Endothelial cell of umbilical vein (primary cell): ENCODE measurements around the gene NUDT3. TPM values are rescaled to one million over a fixed set of nuclear protein-coding genes. Genes with fewer than 3 reads are reported as not detected.

ENCODE experiments used
- BruUV-seq: library from RNA; stranded (reverse); fragments of 400-500 nt; replicated peaks from 2 replicates; lab custom pipeline; 2021; lab: Mats Ljungman, UMichigan
- CTCF ChIA-PET: fragments of 300-600, 350-600 bp; sonication (Branson Sonifier 250); formaldehyde crosslinking; loops from one replicate; lab custom pipeline; 2021; ENCODE audit warnings: antibody characterized with exemption, inconsistent platforms; lab: Charles Lee
- POLR2A ChIA-PET: fragments of 300-600, 350-600 bp; sonication (Branson Sonifier 250); formaldehyde crosslinking; loops from one replicate; lab custom pipeline; 2021; ENCODE audit warnings: antibody characterized with exemption, inconsistent platforms; lab: Charles Lee
- DNase-seq: peaks from one replicate; pipeline ENCODE4 v3.0.0-alpha.2; 2011; ENCODE audit warnings: low read depth, low spot score
- FAIRE-seq: peaks from 2 replicates; lab custom pipeline; 2011; peaks lifted over from hg19 to GRCh38; lab: Jason Lieb, UNC
- H2AFZ ChIP-seq: 2 replicates; pipeline ENCODE4 v1.6.0; 2012; ENCODE audit warnings: low read depth, low read length, control low read depth, inconsistent platforms
- H3K27ac ChIP-seq: 2 replicates; pipeline ENCODE4 v1.5.1; 2011; ENCODE audit warnings: low read depth, mild to moderate bottlenecking, control low read depth, low read length, moderate library complexity; ENCODE audit not compliant: insufficient read depth
- H3K27me3 ChIP-seq, 2 experiments: 2 replicates each; pipeline versions ENCODE4 v1.6.0 to v1.6.1; 2011; ENCODE audit warnings: low read length in 2 of 2, mixed read lengths in 1 of 2; ENCODE audit not compliant: control insufficient read depth in 2 of 2, insufficient read depth in 2 of 2
- H3K36me3 ChIP-seq, 2 experiments: 2 replicates in 1 of 2; 3 replicates in 1 of 2; pipeline ENCODE4 v1.5.1; 2011; ENCODE audit warnings: low read length in 2 of 2, mild to moderate bottlenecking in 1 of 2, moderate library complexity in 1 of 2; ENCODE audit not compliant: control insufficient read depth in 2 of 2, insufficient read depth in 2 of 2; ENCODE audit errors: extremely low read depth in 1 of 2
- H3K4me1 ChIP-seq: 3 replicates; pipeline ENCODE4 v1.5.1; 2011; ENCODE audit warnings: mild to moderate bottlenecking, low read length; ENCODE audit not compliant: control insufficient read depth, insufficient read depth; ENCODE audit errors: extremely low read depth
- H3K4me2 ChIP-seq: 2 replicates; pipeline ENCODE4 v1.6.1; 2011; ENCODE audit warnings: low read length, control low read depth, mixed read lengths; ENCODE audit not compliant: insufficient read depth
- H3K4me3 ChIP-seq, 3 experiments: fragments of 200-600 bp in 1 of 3; sonication (generic), shearing (Covaris generic) in 1 of 3; replicated peaks in 1 of 3; 2 replicates each; pipeline ENCODE4 v1.5.1; 2011 to 2016; ENCODE audit warnings: control low read depth in 3 of 3, low read length in 3 of 3, mild to moderate bottlenecking in 2 of 3, inconsistent platforms in 1 of 3, low read depth in 1 of 3, moderate library complexity in 1 of 3; ENCODE audit not compliant: insufficient read depth in 1 of 3
- H3K79me2 ChIP-seq: 2 replicates; pipeline ENCODE4 v1.6.0; 2012; ENCODE audit warnings: low read length, inconsistent platforms; ENCODE audit not compliant: control insufficient read depth, insufficient read depth
- H3K9ac ChIP-seq: replicated peaks from 2 replicates; pipeline ENCODE3; 2011; ENCODE audit warnings: low read length, control low read depth; ENCODE audit not compliant: insufficient read depth; ENCODE audit errors: extremely low read depth
- H3K9me1 ChIP-seq: replicated peaks from 3 replicates; pipeline ENCODE4 v1.6.0; 2011; ENCODE audit warnings: mild to moderate bottlenecking, low read length; ENCODE audit not compliant: control insufficient read depth, insufficient read depth; ENCODE audit errors: extremely low read depth
- H3K9me3 ChIP-seq: replicated peaks from 2 replicates; pipeline ENCODE4 v1.5.1; 2012; ENCODE audit warnings: low read length, inconsistent platforms; ENCODE audit not compliant: control insufficient read depth, insufficient read depth
- H4K20me1 ChIP-seq: replicated peaks from 2 replicates; pipeline ENCODE3; 2011; ENCODE audit warnings: mild to moderate bottlenecking, low read length; ENCODE audit not compliant: control insufficient read depth, insufficient read depth; ENCODE audit errors: extremely low read depth
- EZH2 ChIP-seq: IDR thresholded peaks from 2 replicates; pipeline ENCODE4 v1.6.1; 2012; ENCODE audit warnings: borderline replicate concordance, low read depth, mild to moderate bottlenecking, moderate library complexity, low read length, inconsistent platforms; ENCODE audit not compliant: severe bottlenecking
- FOS ChIP-seq: IDR thresholded peaks from 2 replicates; pipeline ENCODE4 v1.6.1; 2011; ENCODE audit warnings: mild to moderate bottlenecking, low read length, moderate library complexity, borderline replicate concordance; ENCODE audit not compliant: insufficient read depth
- GATA2 ChIP-seq: IDR thresholded peaks from 2 replicates; pipeline ENCODE4 v1.7.0; 2011; ENCODE audit warnings: low read depth, mild to moderate bottlenecking, moderate library complexity, mixed read lengths, low read length; ENCODE audit not compliant: insufficient read length, insufficient read depth
- JUN ChIP-seq: IDR thresholded peaks from 2 replicates; pipeline ENCODE4 v1.6.1; 2011; ENCODE audit warnings: borderline replicate concordance, low read depth; ENCODE audit not compliant: insufficient read length, insufficient read depth
- MYC ChIP-seq: IDR thresholded peaks from one replicate; pipeline ENCODE4 v1.6.1; 2011; ENCODE audit warnings: mild to moderate bottlenecking, low read depth, low read length
- POLR2A ChIP-seq: IDR thresholded peaks from 2 replicates; pipeline ENCODE4 v1.6.1; 2012; ENCODE audit warnings: low read depth, mild to moderate bottlenecking, control low read depth, low read length
- POLR2AphosphoS5 ChIP-seq: IDR thresholded peaks from 2 replicates; pipeline ENCODE4 v1.6.1; 2012; ENCODE audit warnings: low read depth, mild to moderate bottlenecking, control low read depth, low read length, moderate library complexity; ENCODE audit not compliant: insufficient read depth
- dilution Hi-C: fragments of 300-500 bp; cut with MboI; formaldehyde crosslinking; loops from one replicate; pipeline ENCODE4 v1.15.0; 2019; ENCODE audit warnings: low sequenced_read_pairs; ENCODE audit not compliant: extremely low pct_ligation_motif_present
- intact Hi-C: fragments of 100-400 bp; cut with micrococcal nuclease; formaldehyde crosslinking; loops from one replicate; pipeline ENCODE4 v1.10.0; 2022
- polyA plus RNA-seq, 4 experiments: library from polyadenylated mRNA; depleted of rRNA in 3 of 4; stranded (reverse) in 3 of 4; unstranded in 1 of 4; fragments of >200 nt; gene quantifications; 2 replicates each; pipeline versions ENCODE4 v1.2.1 to v1.2.3, GENCODE V29; 2011 to 2012; ENCODE audit warnings: missing spikeins in 1 of 4
- total RNA-seq: library from RNA; stranded (reverse); gene quantifications from 2 replicates; pipeline ENCODE4 v1.2.3, GENCODE V29; 2021
- TF ChIP-seq, protein P1 (sequence below), 2 donors: IDR thresholded peaks; 1 replicate in 1 of 2; 2 replicates in 1 of 2; pipeline ENCODE4 v1.5.1; 2011; ENCODE audit warnings: low read length in 2 of 2, mild to moderate bottlenecking in 2 of 2, moderate library complexity in 2 of 2, control low read depth in 1 of 2, inconsistent platforms in 1 of 2, low read depth in 1 of 2; ENCODE audit not compliant: insufficient read depth in 1 of 2; ENCODE audit errors: extremely low read depth in 1 of 2
- TF ChIP-seq, protein P2 (sequence below): IDR thresholded peaks from 2 replicates; pipeline ENCODE4 v1.6.1; 2011; ENCODE audit not compliant: insufficient read depth, insufficient read length

The NUDT3 gene
- total and polyA plus RNA-seq, 2 donors (not counting 3 experiments of a cell fraction or from before 2014, with no cell fraction given), result 11.9 to 30.9 TPM

DNA sequence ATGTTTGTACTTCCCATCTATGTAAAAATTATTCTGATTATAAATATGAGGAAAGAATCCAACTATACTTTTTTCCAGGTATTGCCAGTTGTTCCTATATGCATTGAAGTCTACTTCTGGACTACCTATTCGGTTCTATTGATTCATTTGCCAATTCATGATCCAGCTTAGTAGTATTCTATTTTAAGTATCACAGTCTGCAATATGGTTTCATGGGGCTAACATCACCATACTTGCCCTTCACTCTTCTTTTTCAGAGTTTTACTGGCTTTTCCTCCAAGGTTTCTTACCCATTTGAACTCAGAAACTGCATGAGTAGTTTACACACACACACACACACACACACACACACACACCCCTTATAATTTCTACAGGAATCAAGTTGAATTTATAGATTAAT, 34.5 kb downstream of the NUDT3 start:
- CTCF ChIA-PET, result interaction anchor here (1.6 kb wide), 1 partner anchor 57 kb away, joined by 4 read pairs; no protein-coding TSS in a partner anchor
- peaks cover 8% of the 10 kb centered on the region for H3K4me1 ChIP-seq
- TF ChIP-seq JUN (no peak), POLR2AphosphoS5 (no peak), FOS (no peak), EZH2 (no peak), POLR2A (no peak), GATA2 (no peak), MYC (no peak)
- TF ChIP-seq, protein P1, sequence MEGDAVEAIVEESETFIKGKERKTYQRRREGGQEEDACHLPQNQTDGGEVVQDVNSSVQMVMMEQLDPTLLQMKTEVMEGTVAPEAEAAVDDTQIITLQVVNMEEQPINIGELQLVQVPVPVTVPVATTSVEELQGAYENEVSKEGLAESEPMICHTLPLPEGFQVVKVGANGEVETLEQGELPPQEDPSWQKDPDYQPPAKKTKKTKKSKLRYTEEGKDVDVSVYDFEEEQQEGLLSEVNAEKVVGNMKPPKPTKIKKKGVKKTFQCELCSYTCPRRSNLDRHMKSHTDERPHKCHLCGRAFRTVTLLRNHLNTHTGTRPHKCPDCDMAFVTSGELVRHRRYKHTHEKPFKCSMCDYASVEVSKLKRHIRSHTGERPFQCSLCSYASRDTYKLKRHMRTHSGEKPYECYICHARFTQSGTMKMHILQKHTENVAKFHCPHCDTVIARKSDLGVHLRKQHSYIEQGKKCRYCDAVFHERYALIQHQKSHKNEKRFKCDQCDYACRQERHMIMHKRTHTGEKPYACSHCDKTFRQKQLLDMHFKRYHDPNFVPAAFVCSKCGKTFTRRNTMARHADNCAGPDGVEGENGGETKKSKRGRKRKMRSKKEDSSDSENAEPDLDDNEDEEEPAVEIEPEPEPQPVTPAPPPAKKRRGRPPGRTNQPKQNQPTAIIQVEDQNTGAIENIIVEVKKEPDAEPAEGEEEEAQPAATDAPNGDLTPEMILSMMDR (IDR thresholded peaks at IDR 0.05; ENCODE audit: extremely low read depth in 1 of 2, insufficient read depth in 1 of 2, low read depth in 1 of 2, low read length in 2 of 2), result no peak
- TF ChIP-seq, protein P2, sequence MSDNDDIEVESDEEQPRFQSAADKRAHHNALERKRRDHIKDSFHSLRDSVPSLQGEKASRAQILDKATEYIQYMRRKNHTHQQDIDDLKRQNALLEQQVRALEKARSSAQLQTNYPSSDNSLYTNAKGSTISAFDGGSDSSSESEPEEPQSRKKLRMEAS, result no peak
- no peaks in the 10 kb centered on the region for H3K9me3 ChIP-seq
- intact Hi-C loops, result no loop called here
- H3K27me3 ChIP-seq, result no peaks in the 10 kb centered on the region
- no peak overlapping the region for H3K27ac ChIP-seq
- H2AFZ ChIP-seq, result no peak overlapping the region
- no peak overlapping the region for H3K4me3 ChIP-seq
- BruUV-seq, result no TSS peak
- H3K36me3 ChIP-seq, result no peaks in the 10 kb centered on the region
- dilution Hi-C loops, result no loop called here
- DNase-seq, result no peak
- peaks cover 78% of the 10 kb centered on the region for H3K79me2 ChIP-seq
- no peak overlapping the region for H3K9ac ChIP-seq
- peaks cover 5% of the 10 kb centered on the region for H4K20me1 ChIP-seq
- H3K4me2 ChIP-seq, result no peak overlapping the region
- FAIRE-seq, result no peak
- no peaks in the 10 kb centered on the region for H3K9me1 ChIP-seq
- POLR2A ChIA-PET, result no interaction called here
